Measurements from ENCODE around the gene GPD2. TPM values are rescaled to one million over a fixed set of nuclear protein-coding genes. Genes with fewer than 3 reads are reported as not detected.
"Not testable (repeated sequence)": the region's sequence is repeated elsewhere in the genome, so short reads cannot be mapped to it uniquely, and the experiment has no call there.

The GPD2 gene
- total RNA-seq, 1 donor from 2014 or later: 41.9 TPM

GRCh38 chr2:156518138-156518537 is 82.0 kb downstream of the GPD2 start:
- no peak for DNase-seq
- no peak for ATAC-seq
- TF ChIP-seq CTCF (IDR thresholded peaks at IDR 0.05): no peak
- intact Hi-C loops (cut with DNase I): no loop called here
- Histone ChIP-seq H3K27me3 (no peaks in the 10 kb centered on the region), H3K9me3 (no peaks in the 10 kb centered on the region), H3K4me1 (no peaks in the 10 kb centered on the region), H3K36me3 (peaks cover 11% of the 10 kb centered on the region), H3K27ac (no peak overlapping the region), H3K4me3 (no peak overlapping the region)

- ATAC-seq (no peak), DNase-seq (no peak)
These were observed 86.8 kb downstream of the GPD2 start for GRCh38 chr2:156522864-156523440.

GRCh38 chr2:156526950-156527636 is 90.9 kb downstream of the GPD2 start:
- ATAC-seq (no peak), DNase-seq (no peak)
- no peak overlapping the region for H3K4me3 ChIP-seq
- H3K9me3 ChIP-seq: no peaks in the 10 kb centered on the region
- intact Hi-C loops (cut with DNase I): no loop called here
- no peak overlapping the region for H3K27ac ChIP-seq
- TF ChIP-seq CTCF (IDR thresholded peaks at IDR 0.05): no peak
- H3K4me1 ChIP-seq: no peaks in the 10 kb centered on the region
- no peaks in the 10 kb centered on the region for H3K36me3 ChIP-seq
- no peaks in the 10 kb centered on the region for H3K27me3 ChIP-seq

More at GRCh38 chr2:156522864-156523440, 86.8 kb downstream of the GPD2 start:
- no peaks in the 10 kb centered on the region for H3K36me3 ChIP-seq
- no peak overlapping the region for H3K27ac ChIP-seq
- H3K4me3 ChIP-seq: no peak overlapping the region
- intact Hi-C loops (cut with DNase I): no loop called here
- no peaks in the 10 kb centered on the region for H3K4me1 ChIP-seq
- H3K27me3 ChIP-seq: no peaks in the 10 kb centered on the region
- H3K9me3 ChIP-seq: no peaks in the 10 kb centered on the region
- TF ChIP-seq CTCF (IDR thresholded peaks at IDR 0.05): no peak

GRCh38 chr2:156528583-156528982 is 92.4 kb downstream of the GPD2 start:
- intact Hi-C loops (cut with DNase I); H3K4me1 ChIP-seq; H3K27me3 ChIP-seq; H3K9me3 ChIP-seq; DNase-seq; H3K27ac ChIP-seq; H3K36me3 ChIP-seq; ATAC-seq; H3K4me3 ChIP-seq: not testable (repeated sequence)

- Histone ChIP-seq H3K27ac (no peak overlapping the region), H3K36me3 (no peaks in the 10 kb centered on the region), H3K4me3 (no peak overlapping the region), H3K9me3 (no peaks in the 10 kb centered on the region), H3K27me3 (no peaks in the 10 kb centered on the region), H3K4me1 (no peaks in the 10 kb centered on the region)
- no peak for DNase-seq
- TF ChIP-seq CTCF (IDR thresholded peaks at IDR 0.05): no peak
- intact Hi-C loops (cut with DNase I): no loop called here
- no peak for ATAC-seq
These were observed 96.8 kb downstream of the GPD2 start for GRCh38 chr2:156532989-156533388.

GRCh38 chr2:156536534-156536933 is 100.4 kb downstream of the GPD2 start:
- DNase-seq: no peak
- no peaks in the 10 kb centered on the region for H3K4me1 ChIP-seq
- H3K4me3 ChIP-seq: no peak overlapping the region
- intact Hi-C loops (cut with DNase I): no loop called here
- no peak overlapping the region for H3K27ac ChIP-seq
- TF ChIP-seq CTCF (IDR thresholded peaks at IDR 0.05): no peak
- no peaks in the 10 kb centered on the region for H3K27me3 ChIP-seq
- H3K9me3 ChIP-seq: no peaks in the 10 kb centered on the region
- no peak for ATAC-seq
- H3K36me3 ChIP-seq: no peaks in the 10 kb centered on the region

Data from upper lobe of right lung (tissue), 1 donor.